HCT116 (cell line): Measurements from ENCODE around the gene TTC33.

Experiments
- EGR1 ChIP-seq: IDR thresholded peaks from 2 replicates; pipeline ENCODE4 v1.6.1; 2012; ENCODE audit warnings: low read depth
- ELF1 ChIP-seq: IDR thresholded peaks from 2 replicates; pipeline ENCODE4 v1.6.1; 2012; ENCODE audit warnings: low read depth, borderline replicate concordance
- EZH2 ChIP-seq: fragments of 200-600 bp; sonication (generic); IDR thresholded peaks from 2 replicates; pipeline ENCODE4 v1.6.1; 2017; ENCODE audit warnings: antibody characterized with exemption, mixed run types
- RAD21 ChIP-seq: IDR thresholded peaks from 2 replicates; pipeline ENCODE4 v1.6.1; 2012; ENCODE audit warnings: low read depth, mild to moderate bottlenecking
- ZBTB33 ChIP-seq: IDR thresholded peaks from 2 replicates; pipeline ENCODE4 v1.6.1; 2011; ENCODE audit warnings: mild to moderate bottlenecking, low read length, moderate library complexity; ENCODE audit not compliant: insufficient replicate concordance; ENCODE audit errors: extremely low read depth
- ZNF274 ChIP-seq: fragments of 200-500 bp; sonication (Bioruptor generic); IDR thresholded peaks from 2 replicates; pipeline ENCODE4 v1.6.1; 2014; ENCODE audit warnings: mild to moderate bottlenecking, low read depth, low read length, inconsistent platforms
- TF ChIP-seq, protein P1 (sequence below), 3 experiments: fragments of 200-600 bp in 1 of 3; sonication (generic) in 1 of 3; IDR thresholded peaks in 2 of 3; conservative IDR thresholded peaks in 1 of 3; 2 replicates each; pipeline ENCODE4 v1.5.1; 2012 to 2017; ENCODE audit warnings: low read depth in 2 of 3, low read length in 2 of 3, antibody characterized with exemption in 1 of 3, borderline replicate concordance in 1 of 3, control low read depth in 1 of 3, mild to moderate bottlenecking in 1 of 3, mixed read lengths in 1 of 3, mixed run types in 1 of 3, moderate library complexity in 1 of 3; ENCODE audit not compliant: insufficient read depth in 1 of 3

DNA sequence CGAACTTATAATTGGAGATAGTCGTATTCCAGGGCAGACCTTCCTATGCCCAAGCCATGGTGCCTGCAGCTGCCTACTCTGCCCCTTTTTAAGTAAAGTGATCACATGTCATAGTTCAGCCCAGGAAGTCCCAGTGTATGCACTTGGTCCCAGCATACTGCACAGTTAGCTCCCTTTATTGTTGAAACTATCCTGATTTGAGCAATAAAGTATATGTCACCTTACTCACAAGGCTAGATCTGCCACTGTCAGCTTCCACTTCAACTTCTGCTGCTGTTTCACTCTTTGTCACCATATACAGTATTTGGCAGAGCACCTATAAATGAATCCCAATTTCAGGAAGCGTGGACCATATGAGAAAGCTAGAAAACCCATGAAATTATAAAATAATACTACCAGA is 179.8 kb downstream of the TTC33 start:
- TF ChIP-seq, protein P1, sequence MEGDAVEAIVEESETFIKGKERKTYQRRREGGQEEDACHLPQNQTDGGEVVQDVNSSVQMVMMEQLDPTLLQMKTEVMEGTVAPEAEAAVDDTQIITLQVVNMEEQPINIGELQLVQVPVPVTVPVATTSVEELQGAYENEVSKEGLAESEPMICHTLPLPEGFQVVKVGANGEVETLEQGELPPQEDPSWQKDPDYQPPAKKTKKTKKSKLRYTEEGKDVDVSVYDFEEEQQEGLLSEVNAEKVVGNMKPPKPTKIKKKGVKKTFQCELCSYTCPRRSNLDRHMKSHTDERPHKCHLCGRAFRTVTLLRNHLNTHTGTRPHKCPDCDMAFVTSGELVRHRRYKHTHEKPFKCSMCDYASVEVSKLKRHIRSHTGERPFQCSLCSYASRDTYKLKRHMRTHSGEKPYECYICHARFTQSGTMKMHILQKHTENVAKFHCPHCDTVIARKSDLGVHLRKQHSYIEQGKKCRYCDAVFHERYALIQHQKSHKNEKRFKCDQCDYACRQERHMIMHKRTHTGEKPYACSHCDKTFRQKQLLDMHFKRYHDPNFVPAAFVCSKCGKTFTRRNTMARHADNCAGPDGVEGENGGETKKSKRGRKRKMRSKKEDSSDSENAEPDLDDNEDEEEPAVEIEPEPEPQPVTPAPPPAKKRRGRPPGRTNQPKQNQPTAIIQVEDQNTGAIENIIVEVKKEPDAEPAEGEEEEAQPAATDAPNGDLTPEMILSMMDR (IDR thresholded peaks at IDR 0.05 in 2 of 3, conservative IDR thresholded peaks at IDR 0.05 in 1 of 3; ENCODE audit: borderline replicate concordance in 1 of 3, insufficient read depth in 1 of 3, low read depth in 2 of 3, low read length in 2 of 3): no peak
- no peak for TF ChIP-seq ZBTB33
- TF ChIP-seq EZH2: no peak
- no peak for TF ChIP-seq RAD21
- no peak for TF ChIP-seq ELF1
- TF ChIP-seq EGR1: no peak
- no peak for TF ChIP-seq ZNF274
